HG03045 (cell line): ENCODE data around the gene RFXAP.
A peak's percentile ranks its signal among the peaks of the same experiment; 100 is the strongest.
"Not testable (repeated sequence)": the region's sequence is repeated elsewhere in the genome, so short reads cannot be mapped to it uniquely, and the experiment has no call there.

Experiments
- ATAC-seq: cut with Tn5 transposase; IDR thresholded peaks from one replicate; pipeline ENCODE4 v1.9.1; 2021; ENCODE audit warnings: mild to moderate bottlenecking, moderate library complexity; ENCODE audit not compliant: unreplicated experiment

The RFXAP gene

GRCh38 chr13:36818804-36819738 lies at the start of gene RFXAP:
Gene RFXAP (plus strand): TSS chr13:36819222. CDS start chr13:36819358, 136 bp downstream.
- ATAC-seq = peak; percentile 90

GRCh38 chr13:36769545-36769944 lies 49.5 kb upstream of the RFXAP start:
- ATAC-seq = no peak

DNA sequence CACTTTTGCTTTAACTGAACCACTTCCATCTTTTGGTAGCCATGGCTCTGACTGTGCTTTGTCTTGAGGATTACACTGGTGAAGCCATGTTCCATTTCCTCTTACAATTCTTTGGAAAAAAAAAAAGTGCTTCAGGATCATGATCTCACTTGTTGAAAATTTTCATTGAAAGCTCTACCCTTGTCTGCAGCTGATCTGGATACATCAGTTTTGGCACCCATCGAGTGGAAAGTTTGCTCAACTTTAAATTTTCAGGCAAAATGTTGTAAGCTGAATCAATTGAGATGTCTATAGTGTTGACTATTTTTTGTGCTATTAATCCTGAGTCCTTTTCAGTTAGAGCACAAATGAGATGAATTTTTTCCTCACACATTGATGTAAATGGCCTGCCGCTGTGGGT lies 48.3 kb upstream of the RFXAP start:
- ATAC-seq = no peak

DNA sequence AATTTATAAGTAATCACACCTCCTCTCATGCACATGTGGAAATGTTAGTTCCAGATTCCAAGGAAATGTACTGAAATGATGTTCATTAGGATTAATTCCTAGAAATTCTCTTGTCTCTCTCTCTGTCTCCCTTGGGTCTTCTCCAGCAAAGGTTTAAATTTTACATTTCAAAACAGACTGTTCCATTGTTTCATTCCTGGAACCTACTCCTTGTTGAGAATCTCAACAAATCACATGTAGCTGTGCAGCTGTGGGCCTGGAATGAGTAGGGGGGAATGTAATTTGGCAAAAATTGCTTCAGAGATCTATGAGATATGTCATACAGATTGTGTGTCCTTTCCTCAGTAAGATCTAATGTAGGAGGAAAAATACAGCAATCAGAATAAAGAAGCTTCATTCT lies 46.2 kb upstream of the RFXAP start:
- no peak for ATAC-seq

DNA sequence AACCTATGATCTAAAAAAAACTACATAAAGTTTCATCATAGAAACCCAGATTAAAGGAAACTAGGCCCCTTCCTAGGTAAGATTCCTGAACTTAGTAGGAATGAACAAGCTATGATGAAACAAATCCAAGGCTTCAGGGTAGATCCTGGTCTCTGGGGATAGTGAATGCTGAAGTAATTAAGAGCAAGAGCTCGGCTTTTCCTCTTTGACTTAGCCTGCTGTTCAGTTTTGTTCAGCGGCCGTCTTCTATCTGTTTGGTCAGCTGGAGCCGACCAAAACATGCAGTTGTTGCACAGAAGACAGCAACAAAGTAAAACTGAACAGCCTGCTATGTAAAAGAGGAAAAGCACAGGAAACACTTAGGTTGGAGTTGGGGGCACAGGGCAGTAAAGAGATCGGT lies 44.1 kb upstream of the RFXAP start:
- ATAC-seq = no peak

DNA sequence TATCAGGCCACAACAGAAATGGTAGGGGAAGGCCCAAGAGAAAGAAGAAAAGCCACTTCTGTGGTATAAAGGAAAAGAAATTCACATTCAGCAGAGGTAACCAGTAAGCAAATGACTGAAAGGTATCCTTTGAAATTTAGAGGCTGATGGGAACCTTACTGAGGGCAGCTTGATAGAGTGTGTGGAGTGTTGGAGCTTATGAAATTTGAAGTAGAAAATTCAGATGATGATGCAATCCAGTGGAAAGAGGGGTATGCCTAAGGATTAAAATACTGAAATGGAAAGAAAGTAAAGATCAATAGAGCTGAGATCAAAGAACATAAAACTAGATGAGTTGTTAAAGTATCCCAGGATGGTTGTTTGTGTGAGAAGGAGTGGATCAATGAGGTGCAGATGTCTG lies 42.8 kb upstream of the RFXAP start:
- ATAC-seq = no peak

GRCh38 chr13:36778083-36778671 lies 40.8 kb upstream of the RFXAP start:
- no peak for ATAC-seq

DNA sequence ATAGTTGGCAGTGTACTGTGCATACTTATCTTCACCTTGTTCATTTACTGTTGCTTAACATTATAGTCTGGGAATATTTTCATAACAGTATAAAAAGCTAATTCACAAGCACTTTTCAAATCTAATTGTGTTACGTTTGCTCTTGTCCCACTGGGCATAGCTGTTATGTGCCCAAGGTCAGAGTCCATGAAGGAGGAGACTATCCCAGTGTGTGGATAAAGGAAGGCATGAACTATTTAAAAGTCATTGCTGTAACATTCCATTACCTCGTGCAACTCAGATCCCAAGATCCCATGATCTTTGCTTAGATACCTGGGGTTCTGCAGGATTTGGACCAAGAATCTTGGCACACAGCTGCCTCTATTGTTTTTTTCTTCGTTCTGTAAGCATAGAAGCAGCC lies 35.1 kb upstream of the RFXAP start:
- no peak for ATAC-seq

DNA sequence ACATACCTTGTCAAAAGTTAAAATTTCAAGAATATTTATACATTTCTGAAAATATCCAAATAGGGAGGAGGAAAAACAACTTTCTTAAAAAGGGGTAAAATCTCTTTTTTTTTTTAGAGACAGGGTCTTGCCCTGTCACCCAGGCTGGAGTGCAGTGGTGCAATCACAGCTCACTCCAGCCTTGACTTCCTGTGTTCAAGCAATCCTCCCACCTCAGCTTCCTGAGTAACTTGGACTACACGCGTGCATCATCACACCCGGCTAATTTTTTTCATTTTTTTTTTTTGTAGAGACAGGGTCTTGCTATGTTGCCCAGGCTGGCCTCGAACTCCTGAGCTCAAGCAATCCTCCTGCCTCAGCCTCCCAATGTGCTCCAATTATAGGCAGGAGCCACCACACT lies 32.8 kb upstream of the RFXAP start:
- not testable (repeated sequence) for ATAC-seq

GRCh38 chr13:36787181-36787580 lies 31.8 kb upstream of the RFXAP start:
- no peak for ATAC-seq

GRCh38 chr13:36788276-36788675 lies 30.7 kb upstream of the RFXAP start:
- ATAC-seq = no peak

GRCh38 chr13:36789061-36789460 lies 30.0 kb upstream of the RFXAP start:
- ATAC-seq = no peak

- ATAC-seq = no peak
Observed at GRCh38 chr13:36789730-36790129, 29.3 kb upstream of the RFXAP start.

DNA sequence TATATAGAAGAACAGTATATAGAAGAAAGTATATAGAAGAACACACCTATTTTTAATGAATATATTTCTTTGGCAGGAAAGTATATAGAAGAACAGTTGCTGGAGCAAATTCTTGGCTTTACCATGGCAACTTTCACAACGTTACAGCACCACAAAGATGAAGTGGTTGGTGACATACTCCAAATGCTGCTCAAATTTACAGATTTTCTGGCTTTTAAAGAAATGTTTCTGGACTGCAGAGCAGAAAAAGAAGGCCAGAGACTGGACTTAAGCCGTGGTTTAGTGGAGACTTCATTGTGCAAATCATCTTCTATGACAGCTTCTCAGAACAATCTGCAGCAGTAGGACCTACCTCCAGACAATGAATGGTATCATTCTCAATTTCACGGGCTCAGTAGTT lies 24.3 kb upstream of the RFXAP start:
- ATAC-seq = no peak

DNA sequence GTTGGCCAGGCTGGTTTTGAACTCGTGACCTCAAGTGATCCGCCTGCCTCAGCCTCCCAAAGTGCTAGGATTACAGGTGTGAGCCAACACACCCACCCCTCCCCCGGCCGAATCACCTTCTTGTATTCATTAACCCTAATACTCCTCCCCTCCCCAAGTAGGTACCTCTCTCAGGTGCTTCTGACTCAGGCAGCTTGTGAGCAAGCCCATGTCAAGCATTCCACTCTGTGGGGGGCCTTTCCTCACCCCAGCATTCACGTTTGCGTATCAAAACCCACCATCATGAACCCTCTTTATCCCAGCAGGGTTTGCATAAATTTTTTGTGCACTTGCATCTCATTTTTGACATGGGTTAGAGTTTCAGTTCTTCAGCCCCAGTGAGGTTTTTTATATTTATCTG lies 23.6 kb upstream of the RFXAP start:
- ATAC-seq = no peak

DNA sequence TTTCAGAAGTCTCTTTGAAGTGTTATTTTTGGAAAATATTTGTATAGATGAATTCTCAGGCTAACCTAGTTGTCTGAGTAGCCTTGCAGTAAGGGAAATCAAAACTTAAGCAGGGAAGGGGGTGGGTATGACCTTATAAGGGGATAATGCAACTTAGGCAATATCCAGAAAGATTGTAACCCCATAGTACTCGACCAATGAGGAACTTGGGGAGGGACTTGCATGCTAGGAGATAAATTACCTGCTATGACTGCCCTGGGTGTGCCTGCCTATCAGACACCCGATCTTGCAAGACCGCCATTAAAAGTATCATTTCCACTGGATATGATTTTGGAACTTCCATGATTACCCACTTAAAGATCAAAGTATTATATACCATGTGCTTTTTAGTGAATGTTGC lies 23.0 kb upstream of the RFXAP start:
- ATAC-seq = no peak

- no peak for ATAC-seq
Observed at GRCh38 chr13:36801035-36801434, 18.0 kb upstream of the RFXAP start.

- no peak for ATAC-seq
Observed at GRCh38 chr13:36804588-36804987, 14.4 kb upstream of the RFXAP start.

GRCh38 chr13:36806102-36806501 lies 12.9 kb upstream of the RFXAP start:
- no peak for ATAC-seq

GRCh38 chr13:36807616-36808015 lies 11.4 kb upstream of the RFXAP start:
- ATAC-seq = no peak

DNA sequence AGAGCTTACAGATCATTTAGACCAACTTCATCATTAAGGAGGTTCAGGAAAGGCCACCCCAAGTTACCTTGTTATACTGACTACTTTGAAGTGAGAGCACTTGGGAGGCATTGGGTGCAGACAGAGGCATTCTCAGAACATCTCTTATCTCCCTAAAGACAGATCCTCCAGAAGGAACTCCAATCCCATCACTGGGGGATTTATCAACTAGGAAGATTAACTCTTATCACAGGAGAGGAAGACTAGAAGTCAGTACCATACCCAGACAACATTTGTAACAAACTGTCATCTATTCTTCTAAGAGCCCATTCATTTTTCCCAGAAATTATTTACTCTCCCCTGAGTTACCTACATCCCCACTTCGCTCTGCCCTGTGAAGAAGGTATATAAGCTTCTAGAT lies 5.8 kb upstream of the RFXAP start:
- no peak for ATAC-seq

DNA sequence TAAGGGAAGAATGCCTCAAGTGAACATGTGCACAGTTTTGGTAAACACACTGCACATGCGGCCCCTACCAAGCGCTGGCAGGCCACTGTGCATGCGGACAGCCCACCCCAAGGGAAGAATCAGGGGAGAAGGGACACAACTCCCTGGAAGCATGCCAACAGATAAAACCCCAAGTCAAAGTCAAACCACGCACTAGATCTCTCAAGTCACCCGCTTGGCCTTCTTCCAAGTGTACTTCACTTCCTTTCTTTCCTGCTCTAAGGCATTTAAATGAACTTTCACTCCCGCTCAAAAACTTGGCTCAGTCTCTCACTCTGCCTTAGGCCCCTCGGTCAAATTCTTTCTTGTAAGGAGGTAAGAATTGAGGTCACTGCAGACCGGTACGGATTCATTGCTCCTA lies 4.6 kb upstream of the RFXAP start:
- ATAC-seq = no peak
